ENCODE results near the gene GNA14.

GNA14 gene

DNA sequence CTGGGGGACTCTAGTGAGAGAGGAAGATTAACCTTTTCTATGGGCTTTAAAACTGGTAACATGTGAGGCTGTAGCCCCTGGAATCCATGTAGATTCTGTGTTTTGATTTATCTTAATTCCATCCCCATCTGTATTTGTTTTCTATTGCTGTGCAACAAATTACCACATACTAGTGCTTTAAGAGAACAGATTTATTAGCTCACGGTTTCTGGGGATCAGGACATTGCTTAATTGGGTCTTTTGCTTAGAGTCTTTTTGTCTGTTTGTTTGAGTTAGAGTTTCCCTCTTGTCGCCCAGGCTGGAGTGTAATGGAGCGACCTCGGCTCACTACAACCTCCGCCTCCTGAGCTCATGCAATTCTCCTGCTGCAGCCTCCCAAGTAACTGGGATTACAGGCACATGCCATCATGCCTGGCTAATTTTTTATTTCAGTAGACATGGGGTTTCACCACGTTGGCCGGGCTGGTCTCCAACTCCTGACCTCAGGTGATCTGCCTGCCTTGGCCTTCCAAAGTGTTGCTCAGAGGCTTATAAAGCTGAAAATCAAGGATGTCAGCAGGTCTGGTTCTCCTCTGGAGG, 29.9 kb upstream of the GNA14 start:
- no peak overlapping the region for H3K27ac ChIP-seq
- no peak for TF ChIP-seq CTCF (IDR thresholded peaks at IDR 0.05)

DNA sequence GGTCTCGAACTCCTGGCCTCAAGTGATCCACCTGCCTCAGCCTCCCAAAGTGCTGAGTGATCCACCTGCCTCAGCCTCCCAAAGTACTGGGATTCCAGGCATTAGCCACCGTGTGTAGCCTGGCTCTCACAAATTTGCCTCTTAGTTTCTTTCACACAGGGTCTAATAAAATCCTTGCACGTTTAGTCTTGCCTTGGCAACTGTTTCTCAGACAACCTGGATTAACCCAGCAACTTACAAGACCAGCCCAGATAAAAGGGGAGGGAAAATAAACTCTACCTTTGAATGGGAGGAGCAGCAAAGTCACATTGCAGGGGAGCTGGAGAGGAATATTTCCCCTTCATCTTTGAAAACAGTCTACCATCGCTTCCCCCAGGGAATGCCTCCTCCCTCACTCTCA, 29.3 kb upstream of the GNA14 start:
- no peak overlapping the region for H3K27ac ChIP-seq
- no peak for TF ChIP-seq CTCF (IDR thresholded peaks at IDR 0.05)
- TF ChIP-seq ZFX (IDR thresholded peaks at IDR 0.05; ENCODE audit: borderline replicate concordance) = no peak

- no peak overlapping the region for H3K27ac ChIP-seq
- TF ChIP-seq CTCF (IDR thresholded peaks at IDR 0.05) (no peak), ZFX (IDR thresholded peaks at IDR 0.05; ENCODE audit: borderline replicate concordance) (no peak)
These were observed 26.0 kb upstream of the GNA14 start for GRCh38 chr9:77673941-77674791.

DNA sequence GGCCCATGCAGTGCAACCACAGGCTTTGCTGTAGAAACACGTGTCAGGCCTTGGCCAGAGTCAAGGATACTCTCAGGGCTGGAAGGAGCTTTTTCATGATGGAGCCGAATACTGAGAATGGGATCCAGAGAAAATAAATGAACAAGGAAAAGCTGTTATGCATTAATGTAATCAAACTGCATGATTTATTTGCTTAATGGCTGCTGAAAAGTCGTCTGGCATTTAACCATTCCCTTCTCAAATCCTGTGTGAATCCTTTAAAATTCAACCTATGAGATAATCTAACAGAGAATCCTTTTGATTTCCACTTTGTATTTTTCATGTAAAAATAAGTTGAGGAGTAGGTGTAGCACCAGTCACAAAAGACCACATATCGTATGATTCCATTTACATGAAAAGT, 24.1 kb upstream of the GNA14 start:
- TF ChIP-seq CTCF (IDR thresholded peaks at IDR 0.05) (no peak), ZFX (IDR thresholded peaks at IDR 0.05; ENCODE audit: borderline replicate concordance) (no peak)
- H3K27ac ChIP-seq = no peak overlapping the region

DNA sequence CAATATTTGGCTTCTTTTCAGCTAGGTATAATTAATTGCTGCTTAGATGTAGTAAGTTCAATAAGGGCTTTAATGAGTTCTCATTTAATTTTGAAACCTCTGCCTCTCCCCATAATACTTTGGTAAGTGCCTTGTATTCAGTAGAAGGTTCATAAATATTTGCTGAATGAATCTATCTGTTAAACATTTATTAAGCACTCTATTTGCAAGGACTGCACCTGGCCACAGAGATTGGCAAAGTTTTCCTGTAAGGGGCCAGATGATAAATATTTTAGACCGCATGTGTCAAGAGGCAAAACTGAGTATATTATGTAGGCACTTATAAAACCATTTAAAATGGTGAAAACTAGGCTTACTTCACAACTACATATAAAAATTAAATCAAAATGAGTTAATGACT, 19.0 kb upstream of the GNA14 start:
- H3K27ac ChIP-seq = no peak overlapping the region
- TF ChIP-seq ZFX (IDR thresholded peaks at IDR 0.05; ENCODE audit: borderline replicate concordance) = no peak
- TF ChIP-seq CTCF (IDR thresholded peaks at IDR 0.05) = no peak

- no peak overlapping the region for H3K27ac ChIP-seq
- no peak for TF ChIP-seq ZFX (IDR thresholded peaks at IDR 0.05; ENCODE audit: borderline replicate concordance)
These were observed 15.6 kb upstream of the GNA14 start for GRCh38 chr9:77663754-77664153.

DNA sequence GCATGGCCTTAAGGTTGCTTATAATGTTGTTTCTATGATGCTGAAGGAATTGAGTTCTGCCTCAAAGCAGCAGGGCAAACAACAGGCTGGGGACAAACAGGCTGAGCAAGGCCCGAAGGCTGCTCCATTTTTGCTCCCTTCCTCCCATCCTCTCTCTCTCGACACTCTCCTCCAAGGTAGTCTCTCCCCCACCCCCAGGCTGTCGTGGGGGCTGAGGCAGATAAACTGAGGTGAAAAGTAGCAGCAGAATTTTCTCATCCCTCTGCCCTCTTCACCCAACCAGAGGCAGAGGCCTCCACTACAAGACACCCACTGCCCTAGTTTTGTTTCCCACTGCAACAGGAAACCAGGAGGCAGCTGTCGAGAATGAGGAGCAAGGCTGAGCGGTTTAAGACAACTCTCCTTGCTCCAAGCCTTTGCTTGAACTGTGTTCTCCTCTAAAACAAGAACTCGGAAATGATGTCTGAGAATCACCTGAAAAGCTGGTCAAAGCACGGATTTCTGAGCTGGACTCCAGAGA, 13.5 kb upstream of the GNA14 start:
- TF ChIP-seq ZFX (IDR thresholded peaks at IDR 0.05; ENCODE audit: borderline replicate concordance) = no peak
- TF ChIP-seq CTCF (IDR thresholded peaks at IDR 0.05) = no peak
- no peak overlapping the region for H3K27ac ChIP-seq
